T follicular helper cell (primary cell): ENCODE data around the gene CFAP43.

ENCODE experiments used
- DNase-seq: peaks from one replicate; pipeline ENCODE4 v3.0.0-alpha.2; 2020; ENCODE audit warnings: low read depth

Gene CFAP43

DNA sequence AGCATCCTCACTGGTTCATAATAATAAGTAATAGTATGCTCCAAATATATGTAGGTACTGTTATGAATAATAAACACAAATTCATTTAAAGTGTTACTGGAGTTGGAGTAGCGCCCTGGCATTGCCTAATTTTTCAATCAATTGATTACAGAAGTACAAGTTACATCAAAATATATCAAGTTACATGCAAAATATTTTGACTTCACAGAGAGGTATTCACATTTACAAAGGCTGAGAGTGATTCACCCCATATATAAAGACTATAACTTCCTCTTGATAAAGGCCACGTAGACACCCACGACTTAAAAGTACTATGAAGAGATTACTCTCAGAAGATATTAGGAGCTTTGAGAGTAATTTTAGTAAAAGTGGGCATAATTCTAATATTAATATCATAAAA is 132.9 kb downstream of the CFAP43 start:
- DNase-seq, result no peak

DNA sequence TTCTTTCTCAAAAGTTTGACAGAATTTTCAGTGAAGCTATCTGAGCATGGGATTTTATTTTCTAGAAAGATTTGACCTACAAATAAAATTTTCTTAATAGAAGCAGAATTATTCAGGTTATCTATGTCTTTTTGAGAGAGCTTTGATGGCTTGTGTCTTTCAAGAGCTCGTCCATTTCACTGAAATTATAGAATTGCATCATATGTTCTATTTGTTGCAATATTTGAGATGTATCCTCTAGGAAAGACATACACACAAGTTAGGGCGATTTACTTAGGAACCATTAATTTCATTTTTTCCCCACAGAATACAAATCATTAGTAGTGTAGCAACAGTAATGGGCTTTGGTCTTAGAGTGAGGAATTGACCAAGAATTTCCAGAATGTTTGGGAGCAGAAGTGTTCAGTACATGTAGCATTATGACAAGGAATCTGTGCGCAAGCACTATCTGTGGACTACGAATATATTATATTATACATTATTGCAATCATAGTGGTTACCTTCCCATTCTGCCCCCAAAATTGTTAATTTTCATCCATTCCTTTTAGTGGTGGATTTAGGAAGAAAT is 133.7 kb downstream of the CFAP43 start:
- no peak for DNase-seq

DNA sequence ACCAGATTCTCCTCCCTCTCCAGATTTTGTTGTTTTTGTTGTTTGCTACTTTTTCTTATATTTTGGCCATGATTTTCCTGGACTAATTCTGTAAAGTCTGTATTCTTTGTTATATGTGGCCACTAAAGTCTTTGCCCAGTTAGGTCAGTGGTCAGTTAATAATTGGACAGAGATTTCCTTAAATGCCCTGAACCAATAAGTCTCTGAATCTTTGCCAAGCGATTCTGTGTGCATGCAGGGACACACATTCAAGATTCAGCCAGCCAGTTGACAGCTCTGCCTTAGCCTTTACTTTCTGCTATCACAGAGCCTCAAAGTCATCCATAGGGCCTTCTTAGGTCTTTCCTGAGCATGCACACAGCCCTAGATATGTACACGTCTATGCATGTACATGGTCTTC is 135.5 kb downstream of the CFAP43 start:
- DNase-seq, result no peak

- no peak for DNase-seq
These were observed 139.4 kb downstream of the CFAP43 start for GRCh38 chr10:104092749-104093148.

GRCh38 chr10:104090611-104091010 is 141.6 kb downstream of the CFAP43 start:
- DNase-seq, result no peak

- no peak for DNase-seq
These were observed 142.5 kb downstream of the CFAP43 start for GRCh38 chr10:104089621-104090020.

DNA sequence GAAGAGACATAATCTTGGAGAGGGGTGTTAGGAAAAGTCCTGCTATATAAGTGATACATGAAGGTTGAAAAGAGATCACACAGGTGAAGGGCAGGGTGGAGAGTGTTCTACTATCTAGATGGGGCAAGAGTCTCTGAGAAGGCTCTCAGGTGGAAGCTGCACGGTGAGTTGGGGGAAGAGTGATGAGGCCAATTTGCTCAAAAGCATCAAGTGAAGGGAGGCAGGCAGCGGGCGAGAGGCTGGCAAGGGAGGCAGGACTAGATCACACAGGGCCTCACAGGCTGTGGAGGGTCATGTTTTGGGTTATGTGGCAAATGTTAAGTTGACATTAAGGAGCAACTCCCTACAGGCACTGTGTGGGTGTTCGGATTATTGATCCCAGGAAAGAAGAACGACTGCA is 143.9 kb downstream of the CFAP43 start:
- DNase-seq, result no peak

GRCh38 chr10:104085801-104086400 is 146.3 kb downstream of the CFAP43 start, which contains the start of gene COL17A1:
COL17A1 (minus strand) TSS chr10:104085880; CDS start chr10:104080673, 5,207 bp downstream.
- no peak for DNase-seq

DNA sequence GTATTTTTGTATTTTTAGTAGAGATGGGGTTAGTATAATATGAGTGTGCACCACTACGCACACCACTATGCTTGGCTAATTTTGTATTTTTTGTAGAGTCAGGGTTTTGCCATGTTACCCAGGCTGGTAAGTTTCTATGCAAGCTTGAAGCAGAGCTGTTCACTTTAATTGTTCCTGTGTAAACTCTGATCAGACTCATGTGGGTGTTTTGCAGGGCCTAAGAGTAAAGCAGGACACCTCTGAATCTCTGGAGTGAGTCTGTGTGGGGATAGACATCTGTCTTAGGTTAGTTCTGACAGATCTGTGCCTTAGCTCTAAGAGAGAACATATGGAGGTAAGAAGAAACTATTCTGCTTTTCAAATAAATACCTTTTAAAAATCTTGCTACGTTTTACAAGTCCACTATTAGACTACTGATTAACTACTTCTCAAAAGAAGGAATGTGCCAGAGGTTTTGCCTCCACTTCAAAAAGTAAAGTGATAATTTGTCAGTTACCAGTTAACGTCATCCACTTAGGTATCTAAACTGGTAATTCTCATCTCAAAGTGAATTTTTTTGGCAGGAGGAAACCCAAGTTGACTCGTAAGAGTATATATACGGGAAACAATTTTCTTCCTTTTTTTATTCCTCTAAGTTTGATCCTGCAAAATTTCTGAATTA is 147.6 kb downstream of the CFAP43 start:
- DNase-seq, result no peak

DNA sequence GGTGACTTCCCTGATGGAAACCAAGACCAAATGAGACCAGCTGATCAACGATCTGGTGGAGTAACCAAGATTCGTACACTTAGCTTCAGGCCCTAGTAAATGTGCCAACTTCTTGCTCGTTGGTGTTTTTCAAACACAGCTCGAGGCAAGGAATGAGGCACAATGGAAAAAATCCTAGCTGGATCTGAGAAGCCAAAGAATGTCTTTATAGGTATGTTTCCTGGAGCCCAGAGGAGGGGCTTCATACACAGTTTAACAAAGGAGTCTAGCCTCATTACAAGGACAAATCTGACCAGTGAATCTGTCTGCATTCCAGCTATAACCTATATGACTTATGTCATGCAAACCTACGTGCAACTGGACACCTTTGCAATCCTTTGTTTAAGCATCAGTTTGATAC is 150.2 kb downstream of the CFAP43 start:
- no peak for DNase-seq

GRCh38 chr10:104080762-104081161 is 151.4 kb downstream of the CFAP43 start:
- no peak for DNase-seq
